K562 (cell line): ENCODE data around the gene PDE5A. TPM values are rescaled to one million over a fixed set of nuclear protein-coding genes. Genes with fewer than 3 reads are reported as not detected.

Experiments used
- ATAC-seq: fragments of 200-7000 bp; cut with Tn5 transposase; 3 replicates; pipeline ENCODE4 v1.9.1; 2020; ENCODE audit warnings: moderate library complexity
- Bru-seq: library from RNA; stranded (reverse); fragments of 400-500 nt; gene quantifications from one replicate; lab custom pipeline; 2021; lab: Mats Ljungman, UMichigan
- BruChase-seq, 2 experiments: library from RNA; stranded (reverse); fragments of 400-500 nt; gene quantifications; one replicate each; lab custom pipeline; 2021; lab: Mats Ljungman, UMichigan
- BruUV-seq: library from RNA; stranded (reverse); fragments of 400-500 nt; replicated peaks from 2 replicates; lab custom pipeline; 2021; lab: Mats Ljungman, UMichigan
- CTCF ChIA-PET: fragments of 300-600 bp; formaldehyde crosslinking; extraction: SDS; loops from one replicate; lab custom pipeline; 2021; ENCODE audit warnings: low intra/inter-chr PET ratio; lab: Yijun Ruan, JAX
- POLR2A ChIA-PET: fragments of 300-600, 350-650 bp; sonication (Branson Sonifier 250); formaldehyde crosslinking; extraction: SDS; loops from one replicate; lab custom pipeline; 2021; ENCODE audit warnings: antibody characterized with exemption, inconsistent platforms; lab: Yijun Ruan, JAX
- DNase-seq, 4 experiments: peaks; one replicate each; pipeline versions ENCODE4 v3.0.0 to v3.0.0-alpha.2; 2011 to 2018; ENCODE audit warnings: low spot score in 3 of 4, mixed read lengths in 3 of 4; ENCODE audit errors: extremely low read depth in 1 of 4
- FAIRE-seq: peaks from 2 replicates; lab custom pipeline; 2011; peaks lifted over from hg19 to GRCh38; lab: Jason Lieb, UNC
- H2AFZ ChIP-seq: 2 replicates; pipeline ENCODE4 v1.6.0; 2011; ENCODE audit warnings: low read depth, low read length, control low read depth, inconsistent platforms
- H3K27ac ChIP-seq: fragments of 200-600 bp; 3 replicates; pipeline ENCODE4 v1.8.0; 2011; ENCODE audit warnings: low read depth, mild to moderate bottlenecking, control low read depth, inconsistent platforms, low read length, moderate library complexity, mixed read lengths; ENCODE audit errors: extremely low read depth
- H3K27me3 ChIP-seq, 2 experiments: fragments of 300-600 bp in 1 of 2; 2 replicates in 1 of 2; 3 replicates in 1 of 2; pipeline versions ENCODE4 v1.6.0 to v1.8.0; 2011; ENCODE audit warnings: inconsistent platforms in 2 of 2, low read length in 2 of 2, mild to moderate bottlenecking in 1 of 2, mixed read lengths in 1 of 2, moderate library complexity in 1 of 2; ENCODE audit not compliant: control insufficient read depth in 2 of 2, insufficient read depth in 2 of 2
- H3K36me3 ChIP-seq: fragments of 300-600 bp; 3 replicates; pipeline ENCODE4 v1.8.0; 2011; ENCODE audit warnings: mild to moderate bottlenecking, low read length, inconsistent platforms; ENCODE audit not compliant: control insufficient read depth, insufficient read depth
- H3K4me1 ChIP-seq, 2 experiments: fragments of 200-600 bp in 1 of 2; replicated peaks in 1 of 2; 2 replicates in 1 of 2; 3 replicates in 1 of 2; pipeline versions ENCODE4 v1.5.1 to v1.8.0; 2011; ENCODE audit warnings: inconsistent platforms in 2 of 2, low read length in 2 of 2, mild to moderate bottlenecking in 1 of 2, mixed read lengths in 1 of 2, moderate library complexity in 1 of 2; ENCODE audit not compliant: control insufficient read depth in 2 of 2, insufficient read depth in 2 of 2
- H3K4me2 ChIP-seq: 2 replicates; pipeline ENCODE4 v1.6.1; 2011; ENCODE audit warnings: low read length, control low read depth, inconsistent platforms, mixed read lengths; ENCODE audit not compliant: insufficient read depth
- H3K4me3 ChIP-seq: fragments of 200-600 bp; sonication (generic), shearing (Covaris generic); 2 replicates; pipeline ENCODE4 v1.5.1; 2016; ENCODE audit warnings: control low read depth, inconsistent platforms
- H3K79me2 ChIP-seq: fragments of 200-600 bp; 3 replicates; pipeline ENCODE4 v1.8.0; 2011; ENCODE audit warnings: low read length, inconsistent platforms; ENCODE audit not compliant: control insufficient read depth, insufficient read depth
- H3K9ac ChIP-seq, 2 experiments: 2 replicates each; pipeline versions ENCODE4 v1.6.0 to v1.6.1; 2011; ENCODE audit warnings: low read depth in 2 of 2, low read length in 2 of 2, control low read depth in 1 of 2, inconsistent platforms in 1 of 2, mild to moderate bottlenecking in 1 of 2, mixed read lengths in 1 of 2; ENCODE audit not compliant: insufficient read depth in 1 of 2
- H3K9me1 ChIP-seq: one replicate; pipeline ENCODE4 v1.6.0; 2011; ENCODE audit warnings: inconsistent platforms, mild to moderate bottlenecking, low read length, moderate library complexity; ENCODE audit not compliant: control insufficient read depth, insufficient read depth
- H3K9me3 ChIP-seq: replicated peaks from 2 replicates; pipeline ENCODE4 v1.5.1; 2011; ENCODE audit warnings: low read depth, low read length, inconsistent platforms; ENCODE audit not compliant: control insufficient read depth, insufficient read depth
- H4K20me1 ChIP-seq: replicated peaks from 2 replicates; pipeline ENCODE4 v1.6.1; 2011; ENCODE audit warnings: low read length, inconsistent platforms, mixed read lengths; ENCODE audit not compliant: control insufficient read depth, insufficient read depth
- DMBX1 ChIP-seq: fragments of 250-450 bp; sonication (Bioruptor Pico); IDR thresholded peaks from 2 replicates; pipeline ENCODE4 v1.8.0; 2022; ENCODE audit warnings: inconsistent platforms, mild to moderate bottlenecking, moderate library complexity, borderline replicate concordance
- FOS ChIP-seq: IDR thresholded peaks from 3 replicates; pipeline ENCODE4 v1.6.1; 2011; ENCODE audit not compliant: insufficient read length; ENCODE audit errors: extremely low read depth
- NONO ChIP-seq, 2 experiments: fragments of 200-400 bp in 1 of 2; fragments of 450-650 bp in 1 of 2; formaldehyde crosslinking in 1 of 2; IDR thresholded peaks; 2 replicates each; pipeline ENCODE4 v1.6.1; 2017; ENCODE audit warnings: low read depth in 2 of 2, mild to moderate bottlenecking in 2 of 2, moderate library complexity in 2 of 2, low read length in 1 of 2
- RBFOX2 ChIP-seq: fragments of 200-400 bp; formaldehyde crosslinking; IDR thresholded peaks from 2 replicates; pipeline ENCODE4 v1.6.1; 2017; ENCODE audit warnings: low read depth, mild to moderate bottlenecking, low read length, moderate library complexity
- SMC3 ChIP-seq: conservative IDR thresholded peaks from 2 replicates; pipeline ENCODE4 v1.6.1; 2011; ENCODE audit warnings: low read depth, low read length, improper control_type of control experiment; ENCODE audit not compliant: insufficient read depth
- ZNF217 ChIP-seq: sonication (generic); formaldehyde crosslinking; IDR thresholded peaks from 2 replicates; pipeline ENCODE4 v1.8.0; 2022; ENCODE audit warnings: mild to moderate bottlenecking, missing genetic modification reagents
- WGBS: fragments of 100-300 bp; shearing (Covaris generic); methylation state at CpG from one replicate; pipeline ENCODE4 v1.1.6; 2016; ENCODE audit warnings: low coverage, mixed read lengths; ENCODE audit not compliant: insufficient coverage; ENCODE audit errors: missing lambda C conversion rate; 5-methylcytosine and 5-hydroxymethylcytosine counted together
- in situ Hi-C: fragments of 300-500 bp; cut with MboI; formaldehyde crosslinking; loops from 4 replicates; pipeline ENCODE4 v1.15.0; 2018; ENCODE audit warnings: inconsistent platforms, mixed read lengths
- intact Hi-C: fragments of 100-400 bp; cut with micrococcal nuclease; formaldehyde crosslinking; loops from 2 replicates; pipeline ENCODE4 v1.14.2; 2022
- long read RNA-seq, 3 experiments: library from polyadenylated mRNA in 2 of 3; library from RNA in 1 of 3; unstranded in 2 of 3; stranded (forward) in 1 of 3; transcript quantifications; one replicate each; pipeline ENCODE4 v2.0.0, GENCODE V29; 2019 to 2022
- polyA minus RNA-seq, 3 experiments: library from RNA; depleted of rRNA, polyadenylated mRNA; stranded (reverse); fragments of >200 nt; gene quantifications; 2 replicates each; pipeline ENCODE4 v1.2.3, GENCODE V29; 2011
- polyA plus RNA-seq, 8 experiments: library from polyadenylated mRNA; depleted of rRNA in 4 of 8; stranded (reverse) in 5 of 8; unstranded in 3 of 8; fragments of >200 nt; fragmentation: Nextera tagmentation in 2 of 8; fragmentation: Illumina TruSeq in 1 of 8; extraction: Ambion mirVana in 2 of 8; extraction: Trizol in 1 of 8; gene quantifications; 2 replicates each; pipeline versions ENCODE4 v1.2.1 to v1.2.3, GENCODE V29; 2011 to 2014; ENCODE audit warnings: inconsistent platforms in 1 of 8, missing spikeins in 1 of 8
- total RNA-seq, 7 experiments: library from RNA; depleted of rRNA in 6 of 7; stranded (reverse); fragments of >200 nt in 6 of 7; fragmentation: Illumina TruSeq in 2 of 7; extraction: Trizol in 2 of 7; gene quantifications; 2 replicates each; pipeline versions ENCODE4 v1.2.1 to v1.2.3, GENCODE V29; 2011 to 2021; ENCODE audit warnings: low replicate concordance in 1 of 7
- TF ChIP-seq, protein P1 (sequence below), 2 experiments: IDR thresholded peaks; 2 replicates each; pipeline ENCODE4 v1.6.1; 2011; ENCODE audit warnings: borderline replicate concordance in 1 of 2, control low read depth in 1 of 2, low read depth in 1 of 2, low read length in 1 of 2, mild to moderate bottlenecking in 1 of 2, mixed read lengths in 1 of 2, moderate library complexity in 1 of 2; ENCODE audit not compliant: insufficient read depth in 1 of 2, insufficient read length in 1 of 2, poor library complexity in 1 of 2, severe bottlenecking in 1 of 2; ENCODE audit errors: extremely low read depth in 1 of 2
- TF ChIP-seq, protein P2 (sequence below), 3 experiments: fragments of 200-800 bp in 1 of 3; fragments of 250-450 bp in 1 of 3; fragments of 450-650 bp in 1 of 3; sonication (Bioruptor Pico) in 1 of 3; sonication (Bioruptor generic) in 1 of 3; formaldehyde crosslinking in 1 of 3; IDR thresholded peaks; 2 replicates each; pipeline versions ENCODE4 v1.6.1 to v1.8.0; 2016 to 2022; ENCODE audit warnings: mild to moderate bottlenecking in 2 of 3, missing genetic modification characterization in 2 of 3, missing compliant biosample characterization in 1 of 3, moderate library complexity in 1 of 3

The PDE5A gene
- total RNA-seq (2011; cell fraction: chromatin; rRNA removed; ENCODE audit: low replicate concordance), result 2.1 and 2.5 TPM in 2 replicates
- total RNA-seq (2011; cell fraction: nucleolus; rRNA removed), result 0.33 and 2.1 TPM in 2 replicates
- 0.53 and 1.3 TPM in 2 replicates for total RNA-seq (2011; cell fraction: nucleoplasm; rRNA removed)
- total RNA-seq (2014; rRNA removed) (0.41 TPM in 2 replicates), total RNA-seq (2014; rRNA removed; fragmentation: Illumina TruSeq; extraction: Trizol) (0.25 and 0.32 TPM in 2 replicates), total RNA-seq (2015; rRNA removed; fragmentation: Illumina TruSeq; extraction: Trizol) (0.08 and 0.11 TPM in 2 replicates), total RNA-seq (2021) (0.29 and 0.49 TPM in 2 replicates), polyA plus RNA-seq (2011; rRNA removed) (0.36 and 0.45 TPM in 2 replicates), polyA plus RNA-seq (2014; fragmentation: Illumina TruSeq; extraction: Trizol) (0.07 and 0.51 TPM in 2 replicates), polyA plus RNA-seq (2014; fragmentation: Nextera tagmentation; extraction: Ambion mirVana) (1 to 10 TPM; 1.5 to 1.9 TPM), polyA plus RNA-seq (2014; rRNA removed) (0.08 and 0.47 TPM in 2 replicates), polyA minus RNA-seq (2011; rRNA and poly(A)+ RNA removed) (0.45 and 1.3 TPM in 2 replicates), Bru-seq, nascent RNA (percentile 32 among the genes with signal in this experiment), BruChase-seq, experiment 1, labeled RNA remaining after a 2-hour chase (percentile 29 among the genes with signal in this experiment), BruChase-seq, experiment 2, labeled RNA remaining after a 6-hour chase (percentile 31 among the genes with signal in this experiment)
- 0.06 and 0.21 TPM in 2 replicates for polyA plus RNA-seq (2011; cell fraction: cytosol; rRNA removed)
- 0.28 and 0.94 TPM in 2 replicates for polyA plus RNA-seq (2011; cell fraction: nucleus; rRNA removed)
- 1.1 and 2.9 TPM in 2 replicates for polyA plus RNA-seq (2012)
- polyA minus RNA-seq (2011; cell fraction: cytosol; rRNA and poly(A)+ RNA removed), result 0.76 TPM in 1 of 2 replicates, not detected in the other
- 0.44 and 0.94 TPM in 2 replicates for polyA minus RNA-seq (2011; cell fraction: nucleus; rRNA and poly(A)+ RNA removed)
- long read RNA-seq, experiment 1, partial matches to known transcripts, result 0 of 7 reads
- long read RNA-seq, experiment 1, other reads (novel, unspliced or antisense), result 7 of 7 reads
- long read RNA-seq, experiment 2, result 0 reads
- long read RNA-seq, experiment 3, result 0 reads

DNA sequence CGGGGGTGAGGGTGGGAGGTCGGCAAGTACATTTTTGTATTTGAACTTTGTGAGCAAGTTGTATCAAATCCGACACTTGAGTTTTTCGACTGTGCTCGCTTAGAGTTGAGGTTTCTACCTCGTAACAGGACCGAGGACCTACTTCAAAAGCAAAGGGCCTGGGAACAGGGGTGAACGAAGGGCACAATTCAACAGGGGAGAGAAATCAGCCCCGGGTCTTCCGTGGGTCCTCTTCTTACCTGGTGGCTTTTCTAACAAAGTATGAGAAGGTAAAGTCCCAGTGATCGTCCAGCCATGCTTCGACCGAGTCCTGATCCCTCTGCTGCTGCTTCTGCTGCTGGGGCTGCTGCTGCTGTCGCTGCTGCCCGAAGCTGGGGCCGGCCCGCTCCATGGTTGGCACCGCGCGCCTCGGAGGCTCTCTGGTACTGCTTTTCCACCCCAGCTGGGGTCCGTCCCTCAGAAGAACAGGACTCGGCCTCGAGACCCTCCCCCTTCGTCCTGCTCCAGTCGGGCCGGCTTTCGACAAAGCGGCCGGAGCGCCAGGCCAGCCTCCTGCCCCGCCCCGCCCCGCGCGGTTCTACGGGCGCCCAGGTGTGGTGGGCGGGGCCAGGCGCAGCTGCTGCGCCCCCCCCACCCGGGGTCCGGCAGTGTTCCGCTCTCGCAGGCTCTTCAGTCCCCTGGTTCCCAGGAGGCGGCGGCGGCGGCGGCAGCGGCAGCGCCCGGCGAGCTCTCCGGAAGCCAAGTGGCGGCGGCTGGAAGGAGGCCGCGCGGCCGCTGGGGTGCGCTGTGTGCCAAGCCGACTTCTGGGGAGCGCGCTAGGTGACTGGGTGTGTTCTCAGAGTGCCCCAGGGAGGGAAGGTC is at the start of gene PDE5A:
PDE5A (minus strand) TSS at position 524 of the 861 bp plus-strand sequence; CDS start at position 391, 133 bp downstream.
- WGBS, result 5% methylated on average over 20 of the region's 65 CpGs
- DNase-seq (peak; percentile 71 to 78 (median 76)), ATAC-seq (peak; percentile 94), FAIRE-seq (peak; percentile 26)
- Histone ChIP-seq H3K4me1 (peaks cover 0 to 23% of the 10 kb centered on the region in 2 experiments; a peak in 3 of 5 replicates), H2AFZ (peak within 1 kb of the TSS; percentile 91), H3K9me3 (no peaks in the 10 kb centered on the region), H3K4me2 (peak within 1 kb of the TSS; percentile 88), H3K79me2 (no peaks in the 10 kb centered on the region), H3K4me3 (peak within 1 kb of the TSS; percentile 57), H3K9me1 (no peaks in the 10 kb centered on the region), H3K36me3 (no peaks in the 10 kb centered on the region), H3K9ac (peak within 1 kb of the TSS; percentile 31 to 88), H3K27me3 (peaks cover 4 to 12% of the 10 kb centered on the region in 2 experiments; a peak in 3 of 5 replicates), H3K27ac (no peak within 1 kb of the TSS), H4K20me1 (no peaks in the 10 kb centered on the region)
- POLR2A ChIA-PET, result interaction anchor here (0.7 to 1.2 kb wide), 3 partner anchors 12 to 50 kb away, joined by 3 to 5 read pairs (median 3); no protein-coding TSS in a partner anchor
- intact Hi-C loops, result loop anchor here (1.0 kb wide), 2 partner anchors 69 to 422 kb away; no protein-coding TSS in a partner anchor
- in situ Hi-C loops, result loop anchor here (10.0 kb wide), 1 partner anchor 426 kb away; no protein-coding TSS in a partner anchor
- CTCF ChIA-PET, result interaction anchor here (0.6 to 1.1 kb wide), 2 partner anchors 420 to 1820 kb away, joined by 3 to 4 read pairs; no protein-coding TSS in a partner anchor
- BruUV-seq, result no TSS peak
- TF ChIP-seq FOS (no peak), RBFOX2 (peak; percentile 29), NONO (IDR thresholded peaks at IDR 0.05; ENCODE audit: low read depth in 2 of 2, low read length in 1 of 2) (0 out of 4 replicates have a peak, but pooled peaks of 1 of the 2 experiments have one; percentile 53), ZNF217 (CRISPR knock-in tag) (no peak), DMBX1 (no peak), SMC3 (peak; percentile 34; the same call in 1 of the 2 replicates)
- TF ChIP-seq, protein P1, sequence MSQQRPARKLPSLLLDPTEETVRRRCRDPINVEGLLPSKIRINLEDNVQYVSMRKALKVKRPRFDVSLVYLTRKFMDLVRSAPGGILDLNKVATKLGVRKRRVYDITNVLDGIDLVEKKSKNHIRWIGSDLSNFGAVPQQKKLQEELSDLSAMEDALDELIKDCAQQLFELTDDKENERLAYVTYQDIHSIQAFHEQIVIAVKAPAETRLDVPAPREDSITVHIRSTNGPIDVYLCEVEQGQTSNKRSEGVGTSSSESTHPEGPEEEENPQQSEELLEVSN (IDR thresholded peaks at IDR 0.05; ENCODE audit: borderline replicate concordance in 1 of 2, extremely low read depth in 1 of 2, insufficient read depth in 1 of 2, insufficient read length in 1 of 2, low read depth in 1 of 2, low read length in 1 of 2, poor library complexity in 1 of 2, severe bottlenecking in 1 of 2), result peak in 1 of 2 experiments; percentile 22
- TF ChIP-seq, protein P2, sequence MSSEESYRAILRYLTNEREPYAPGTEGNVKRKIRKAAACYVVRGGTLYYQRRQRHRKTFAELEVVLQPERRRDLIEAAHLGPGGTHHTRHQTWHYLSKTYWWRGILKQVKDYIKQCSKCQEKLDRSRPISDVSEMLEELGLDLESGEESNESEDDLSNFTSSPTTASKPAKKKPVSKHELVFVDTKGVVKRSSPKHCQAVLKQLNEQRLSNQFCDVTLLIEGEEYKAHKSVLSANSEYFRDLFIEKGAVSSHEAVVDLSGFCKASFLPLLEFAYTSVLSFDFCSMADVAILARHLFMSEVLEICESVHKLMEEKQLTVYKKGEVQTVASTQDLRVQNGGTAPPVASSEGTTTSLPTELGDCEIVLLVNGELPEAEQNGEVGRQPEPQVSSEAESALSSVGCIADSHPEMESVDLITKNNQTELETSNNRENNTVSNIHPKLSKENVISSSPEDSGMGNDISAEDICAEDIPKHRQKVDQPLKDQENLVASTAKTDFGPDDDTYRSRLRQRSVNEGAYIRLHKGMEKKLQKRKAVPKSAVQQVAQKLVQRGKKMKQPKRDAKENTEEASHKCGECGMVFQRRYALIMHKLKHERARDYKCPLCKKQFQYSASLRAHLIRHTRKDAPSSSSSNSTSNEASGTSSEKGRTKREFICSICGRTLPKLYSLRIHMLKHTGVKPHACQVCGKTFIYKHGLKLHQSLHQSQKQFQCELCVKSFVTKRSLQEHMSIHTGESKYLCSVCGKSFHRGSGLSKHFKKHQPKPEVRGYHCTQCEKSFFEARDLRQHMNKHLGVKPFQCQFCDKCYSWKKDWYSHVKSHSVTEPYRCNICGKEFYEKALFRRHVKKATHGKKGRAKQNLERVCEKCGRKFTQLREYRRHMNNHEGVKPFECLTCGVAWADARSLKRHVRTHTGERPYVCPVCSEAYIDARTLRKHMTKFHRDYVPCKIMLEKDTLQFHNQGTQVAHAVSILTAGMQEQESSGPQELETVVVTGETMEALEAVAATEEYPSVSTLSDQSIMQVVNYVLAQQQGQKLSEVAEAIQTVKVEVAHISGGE (CRISPR knock-in tag; IDR thresholded peaks at IDR 0.05), result peak in 1 of 3 experiments; percentile 58; a peak in 1 of 6 replicates
